ENCODE data around the gene KRT9.
"Not testable (repeated sequence)": the region's sequence is repeated elsewhere in the genome, so short reads cannot be mapped to it uniquely, and the experiment has no call there.

Gene KRT9

DNA sequence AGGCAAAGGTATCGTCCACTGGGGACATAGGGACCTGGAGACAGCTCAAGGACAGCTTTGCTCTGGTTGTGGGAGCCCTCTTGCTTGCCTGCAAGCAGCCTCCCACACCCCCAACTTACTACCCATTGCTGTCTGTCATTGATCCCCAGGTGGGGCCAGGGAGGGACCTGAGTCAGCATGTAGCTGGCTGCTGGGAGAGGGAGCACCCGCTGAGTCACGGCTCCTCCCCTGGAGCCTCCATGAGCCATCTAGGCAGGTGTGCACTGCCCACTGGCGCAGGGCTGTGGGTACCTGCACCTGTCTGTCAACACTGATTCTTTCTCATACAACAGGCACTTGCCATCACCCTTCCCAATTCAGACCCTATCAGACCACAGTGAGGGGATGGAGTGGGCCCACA lies 4.9 kb upstream of the KRT9 start:
- H3K27ac ChIP-seq (ENCODE audit: insufficient read depth, low read length, poor library complexity, severe bottlenecking); DNase-seq: not testable (repeated sequence)
- H3K27me3 ChIP-seq (replicated peaks; ENCODE audit: control insufficient read depth, insufficient read depth, low read length, poor library complexity, severe bottlenecking): peaks cover 14% of the 10 kb centered on the region

DNA sequence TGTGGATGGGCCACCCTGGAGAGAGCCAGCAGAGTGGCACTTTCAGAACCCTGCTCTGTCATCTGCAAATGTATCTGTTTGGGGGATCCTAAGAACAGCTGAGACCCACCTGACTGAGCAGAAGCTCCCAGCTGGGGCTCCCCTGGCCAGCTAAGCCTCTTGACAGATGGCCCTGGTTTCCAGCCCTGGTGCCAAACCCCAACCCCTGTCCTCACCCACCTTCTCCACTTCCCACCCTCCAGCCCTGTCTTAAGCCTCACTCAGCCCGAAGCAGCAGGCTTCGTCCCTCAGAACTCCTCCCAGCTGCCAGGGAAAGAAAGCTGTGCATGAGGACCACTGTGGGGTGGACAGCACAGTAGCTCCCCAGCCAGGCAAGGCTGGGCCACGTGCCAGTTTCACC lies 3.5 kb upstream of the KRT9 start:
- Histone ChIP-seq H3K9me3 (ENCODE audit: control insufficient read depth, low read length) (no peaks in the 10 kb centered on the region), H3K4me3 (ENCODE audit: insufficient read depth, low read depth, low read length, poor library complexity, severe bottlenecking) (no peak overlapping the region), H3K27ac (ENCODE audit: insufficient read depth, low read length, poor library complexity, severe bottlenecking) (no peak overlapping the region), H3K27me3 (replicated peaks; ENCODE audit: control insufficient read depth, insufficient read depth, low read length, poor library complexity, severe bottlenecking) (peaks cover 14% of the 10 kb centered on the region), H3K36me3 (ENCODE audit: control insufficient read depth, insufficient read depth, low read length) (no peaks in the 10 kb centered on the region), H3K4me1 (ENCODE audit: control insufficient read depth, insufficient read depth, low read length, poor library complexity, severe bottlenecking) (peaks cover 5% of the 10 kb centered on the region)
- no peak for DNase-seq

More for the DNA sequence above, 4.9 kb upstream of the KRT9 start:
- not testable (repeated sequence) for H3K36me3 ChIP-seq (ENCODE audit: control insufficient read depth, insufficient read depth, low read length); H3K4me3 ChIP-seq (ENCODE audit: insufficient read depth, low read depth, low read length, poor library complexity, severe bottlenecking); H3K4me1 ChIP-seq (ENCODE audit: control insufficient read depth, insufficient read depth, low read length, poor library complexity, severe bottlenecking); H3K9me3 ChIP-seq (ENCODE audit: control insufficient read depth, low read length)

DNA sequence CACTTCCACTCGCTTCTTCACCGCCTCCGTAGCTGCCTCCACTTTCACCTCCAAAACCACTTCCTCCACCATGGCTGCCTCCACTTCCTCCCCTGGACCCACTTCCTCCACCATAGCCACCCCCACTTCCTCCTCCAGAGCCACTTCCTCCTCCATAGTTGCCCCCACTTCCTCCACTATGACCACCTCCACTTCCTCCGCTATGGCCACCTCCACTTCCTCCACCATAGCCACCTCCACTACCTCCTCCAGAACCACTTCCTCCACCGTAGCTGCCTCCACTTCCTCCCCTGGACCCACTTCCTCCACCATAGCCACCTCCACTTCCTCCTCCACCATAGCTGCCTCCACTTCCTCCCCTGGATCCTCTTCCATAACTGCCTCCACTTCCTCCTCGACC lies 4.5 kb downstream of the KRT9 start:
- peak in 1 of 3 donors; percentile 5 for DNase-seq
- no peaks in the 10 kb centered on the region for H3K36me3 ChIP-seq (ENCODE audit: control insufficient read depth, insufficient read depth, low read length)
- H3K27me3 ChIP-seq (replicated peaks; ENCODE audit: control insufficient read depth, insufficient read depth, low read length, poor library complexity, severe bottlenecking): no peaks in the 10 kb centered on the region
- no peak overlapping the region for H3K4me3 ChIP-seq (ENCODE audit: insufficient read depth, low read depth, low read length, poor library complexity, severe bottlenecking)
- H3K27ac ChIP-seq (ENCODE audit: insufficient read depth, low read length, poor library complexity, severe bottlenecking): no peak overlapping the region
- no peaks in the 10 kb centered on the region for H3K9me3 ChIP-seq (ENCODE audit: control insufficient read depth, low read length)
- H3K4me1 ChIP-seq (ENCODE audit: control insufficient read depth, insufficient read depth, low read length, poor library complexity, severe bottlenecking): no peaks in the 10 kb centered on the region

DNA sequence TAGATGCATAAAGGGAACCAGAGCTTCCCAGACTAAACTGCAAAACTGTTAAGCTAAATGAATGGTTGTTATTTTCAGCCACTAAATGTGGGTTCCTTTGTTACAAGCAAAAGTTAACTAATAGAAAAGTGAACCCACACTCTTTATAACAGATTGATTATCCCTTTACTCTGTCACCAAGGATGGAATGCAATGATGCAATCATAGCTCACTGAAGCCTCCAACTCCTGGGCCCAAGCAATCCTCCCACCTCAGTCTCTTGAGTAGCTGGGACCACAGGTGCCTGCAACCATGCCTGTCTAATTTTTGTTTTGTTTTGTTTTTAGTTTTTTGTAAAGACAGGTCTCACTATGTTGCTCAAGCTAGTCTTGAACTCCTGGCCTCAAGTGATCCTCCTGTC lies 6.5 kb downstream of the KRT9 start:
- Histone ChIP-seq H3K4me1 (ENCODE audit: control insufficient read depth, insufficient read depth, low read length, poor library complexity, severe bottlenecking) (no peaks in the 10 kb centered on the region), H3K27me3 (replicated peaks; ENCODE audit: control insufficient read depth, insufficient read depth, low read length, poor library complexity, severe bottlenecking) (no peaks in the 10 kb centered on the region), H3K4me3 (ENCODE audit: insufficient read depth, low read depth, low read length, poor library complexity, severe bottlenecking) (no peak overlapping the region), H3K36me3 (ENCODE audit: control insufficient read depth, insufficient read depth, low read length) (no peaks in the 10 kb centered on the region), H3K9me3 (ENCODE audit: control insufficient read depth, low read length) (no peaks in the 10 kb centered on the region), H3K27ac (ENCODE audit: insufficient read depth, low read length, poor library complexity, severe bottlenecking) (no peak overlapping the region)
- no peak for DNase-seq

DNA sequence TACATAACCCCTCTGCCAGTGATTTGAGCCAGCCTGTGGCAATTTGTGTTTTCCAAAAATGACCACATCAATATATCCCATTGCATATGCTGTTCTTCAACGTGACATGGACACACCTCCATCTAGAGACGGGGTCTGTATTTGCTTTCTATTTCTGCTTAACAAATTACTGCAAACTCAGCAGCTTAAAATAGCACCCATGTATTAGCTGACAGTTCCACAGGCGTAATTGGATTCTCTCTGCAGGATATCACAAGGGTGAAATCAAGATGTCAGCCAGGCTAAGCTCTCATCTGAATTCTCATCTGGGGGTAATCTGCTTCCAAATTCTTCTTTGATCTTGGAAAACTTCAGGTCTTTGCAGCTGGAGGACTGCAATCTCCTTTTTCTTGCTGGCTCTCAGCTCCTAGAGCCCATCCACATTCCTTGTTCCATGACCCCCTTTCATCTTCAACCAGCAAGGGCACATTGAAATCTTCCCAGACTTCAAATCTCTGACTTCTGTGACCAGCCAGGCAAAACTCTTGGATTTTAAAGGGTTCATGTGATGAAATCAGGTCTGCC lies 8.2 kb downstream of the KRT9 start:
- no peaks in the 10 kb centered on the region for H3K9me3 ChIP-seq (ENCODE audit: control insufficient read depth, low read length)
- H3K4me3 ChIP-seq (ENCODE audit: insufficient read depth, low read depth, low read length, poor library complexity, severe bottlenecking): no peak overlapping the region
- no peaks in the 10 kb centered on the region for H3K36me3 ChIP-seq (ENCODE audit: control insufficient read depth, insufficient read depth, low read length)
- H3K27ac ChIP-seq (ENCODE audit: insufficient read depth, low read length, poor library complexity, severe bottlenecking): no peak overlapping the region
- no peak for DNase-seq
- no peaks in the 10 kb centered on the region for H3K27me3 ChIP-seq (replicated peaks; ENCODE audit: control insufficient read depth, insufficient read depth, low read length, poor library complexity, severe bottlenecking)
- H3K4me1 ChIP-seq (ENCODE audit: control insufficient read depth, insufficient read depth, low read length, poor library complexity, severe bottlenecking): no peaks in the 10 kb centered on the region

DNA sequence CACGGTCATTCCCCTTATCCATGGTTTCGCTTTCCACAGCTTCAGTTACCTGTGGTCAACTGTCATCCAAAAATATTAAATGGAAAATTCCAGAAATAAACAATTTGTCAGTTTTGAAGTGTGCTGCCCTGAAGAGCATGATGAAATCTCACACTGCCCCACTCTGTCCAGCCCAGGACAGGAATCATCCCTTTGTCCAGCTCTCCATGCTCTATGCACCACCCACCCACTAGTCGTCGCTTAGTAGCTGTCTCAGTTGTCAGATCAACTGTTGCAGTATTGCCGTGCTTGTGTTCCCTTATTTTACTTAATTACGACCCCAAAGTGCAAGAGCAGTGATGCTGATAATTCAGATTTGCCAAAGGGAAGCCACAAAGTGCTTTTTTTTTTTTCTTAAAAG lies 10.3 kb downstream of the KRT9 start:
- Histone ChIP-seq H3K36me3 (ENCODE audit: control insufficient read depth, insufficient read depth, low read length) (no peaks in the 10 kb centered on the region), H3K27ac (ENCODE audit: insufficient read depth, low read length, poor library complexity, severe bottlenecking) (no peak overlapping the region), H3K4me1 (ENCODE audit: control insufficient read depth, insufficient read depth, low read length, poor library complexity, severe bottlenecking) (no peaks in the 10 kb centered on the region), H3K4me3 (ENCODE audit: insufficient read depth, low read depth, low read length, poor library complexity, severe bottlenecking) (no peak overlapping the region), H3K27me3 (replicated peaks; ENCODE audit: control insufficient read depth, insufficient read depth, low read length, poor library complexity, severe bottlenecking) (no peaks in the 10 kb centered on the region), H3K9me3 (ENCODE audit: control insufficient read depth, low read length) (no peaks in the 10 kb centered on the region)
- no peak for DNase-seq

DNA sequence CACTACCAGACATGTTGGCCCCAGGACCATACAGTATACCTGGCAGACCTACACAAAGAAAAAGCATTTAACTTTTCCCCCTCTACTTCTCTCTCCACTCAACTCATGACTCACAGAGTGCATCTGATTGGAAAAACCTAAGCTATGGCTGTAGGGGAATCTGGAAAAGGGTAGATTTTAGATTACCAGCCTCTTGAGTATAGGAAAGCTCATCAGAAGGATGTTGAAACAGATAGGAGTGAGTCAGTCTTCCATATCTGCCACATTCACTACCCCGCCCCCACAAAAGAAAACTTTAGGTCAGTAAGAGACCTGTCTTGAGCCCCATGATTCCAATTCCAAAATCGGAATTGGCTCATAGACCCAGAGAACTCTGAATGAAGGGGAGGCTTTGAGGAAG lies 12.3 kb downstream of the KRT9 start:
- no peak overlapping the region for H3K27ac ChIP-seq (ENCODE audit: insufficient read depth, low read length, poor library complexity, severe bottlenecking)
- H3K4me3 ChIP-seq (ENCODE audit: insufficient read depth, low read depth, low read length, poor library complexity, severe bottlenecking): no peak overlapping the region
- peaks cover 5% of the 10 kb centered on the region for H3K27me3 ChIP-seq (replicated peaks; ENCODE audit: control insufficient read depth, insufficient read depth, low read length, poor library complexity, severe bottlenecking)
- no peaks in the 10 kb centered on the region for H3K36me3 ChIP-seq (ENCODE audit: control insufficient read depth, insufficient read depth, low read length)
- no peaks in the 10 kb centered on the region for H3K9me3 ChIP-seq (ENCODE audit: control insufficient read depth, low read length)
- no peaks in the 10 kb centered on the region for H3K4me1 ChIP-seq (ENCODE audit: control insufficient read depth, insufficient read depth, low read length, poor library complexity, severe bottlenecking)
- no peak for DNase-seq

DNA sequence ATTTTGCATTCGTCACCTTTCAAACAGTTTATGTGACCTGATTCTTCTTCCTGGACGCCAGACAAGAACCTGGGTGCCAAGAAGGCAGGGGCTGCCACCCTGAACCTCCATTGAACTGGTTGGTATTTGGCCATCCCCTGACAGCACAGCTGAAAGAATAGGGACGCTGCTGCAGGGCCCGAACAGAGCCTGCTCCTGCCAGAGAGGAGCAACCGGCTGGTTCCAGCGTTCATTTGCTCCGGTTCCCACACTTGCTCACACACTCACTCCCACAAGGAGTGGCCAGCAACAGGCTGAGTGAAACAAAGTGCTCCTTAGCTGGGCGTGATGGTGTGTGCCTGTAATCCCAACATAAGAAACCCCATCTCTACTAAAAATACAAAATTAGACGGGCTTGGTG lies 14.9 kb downstream of the KRT9 start:
- H3K4me3 ChIP-seq (ENCODE audit: insufficient read depth, low read depth, low read length, poor library complexity, severe bottlenecking): no peak overlapping the region
- no peaks in the 10 kb centered on the region for H3K36me3 ChIP-seq (ENCODE audit: control insufficient read depth, insufficient read depth, low read length)
- H3K4me1 ChIP-seq (ENCODE audit: control insufficient read depth, insufficient read depth, low read length, poor library complexity, severe bottlenecking): no peaks in the 10 kb centered on the region
- H3K27ac ChIP-seq (ENCODE audit: insufficient read depth, low read length, poor library complexity, severe bottlenecking): no peak overlapping the region
- DNase-seq: no peak
- H3K27me3 ChIP-seq (replicated peaks; ENCODE audit: control insufficient read depth, insufficient read depth, low read length, poor library complexity, severe bottlenecking): peaks cover 5% of the 10 kb centered on the region
- H3K9me3 ChIP-seq (ENCODE audit: control insufficient read depth, low read length): no peaks in the 10 kb centered on the region

DNA sequence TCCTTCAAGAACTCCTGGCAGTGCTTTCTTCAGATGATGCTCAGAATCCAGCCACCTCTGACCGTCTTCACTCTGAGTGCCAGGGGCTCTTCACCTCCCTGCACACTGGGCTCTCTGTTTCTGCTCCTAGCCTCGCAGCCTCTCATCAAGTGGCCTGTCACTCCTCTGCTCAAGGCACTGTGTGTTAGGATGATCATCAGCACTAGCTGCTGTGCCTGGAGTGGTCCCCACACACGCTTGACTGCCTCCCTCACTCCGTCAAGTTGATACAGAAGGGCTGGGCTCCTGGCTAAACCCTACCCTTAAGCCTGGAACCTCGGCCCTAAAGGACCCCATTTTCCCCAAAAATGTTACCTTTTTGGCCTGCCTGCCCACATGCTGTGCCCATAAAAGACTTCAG lies 15.6 kb downstream of the KRT9 start:
- Histone ChIP-seq H3K4me3 (ENCODE audit: insufficient read depth, low read depth, low read length, poor library complexity, severe bottlenecking) (no peak overlapping the region), H3K27me3 (replicated peaks; ENCODE audit: control insufficient read depth, insufficient read depth, low read length, poor library complexity, severe bottlenecking) (peaks cover 5% of the 10 kb centered on the region), H3K4me1 (ENCODE audit: control insufficient read depth, insufficient read depth, low read length, poor library complexity, severe bottlenecking) (no peaks in the 10 kb centered on the region), H3K9me3 (ENCODE audit: control insufficient read depth, low read length) (no peaks in the 10 kb centered on the region), H3K27ac (ENCODE audit: insufficient read depth, low read length, poor library complexity, severe bottlenecking) (no peak overlapping the region), H3K36me3 (ENCODE audit: control insufficient read depth, insufficient read depth, low read length) (no peaks in the 10 kb centered on the region)
- no peak for DNase-seq

DNA sequence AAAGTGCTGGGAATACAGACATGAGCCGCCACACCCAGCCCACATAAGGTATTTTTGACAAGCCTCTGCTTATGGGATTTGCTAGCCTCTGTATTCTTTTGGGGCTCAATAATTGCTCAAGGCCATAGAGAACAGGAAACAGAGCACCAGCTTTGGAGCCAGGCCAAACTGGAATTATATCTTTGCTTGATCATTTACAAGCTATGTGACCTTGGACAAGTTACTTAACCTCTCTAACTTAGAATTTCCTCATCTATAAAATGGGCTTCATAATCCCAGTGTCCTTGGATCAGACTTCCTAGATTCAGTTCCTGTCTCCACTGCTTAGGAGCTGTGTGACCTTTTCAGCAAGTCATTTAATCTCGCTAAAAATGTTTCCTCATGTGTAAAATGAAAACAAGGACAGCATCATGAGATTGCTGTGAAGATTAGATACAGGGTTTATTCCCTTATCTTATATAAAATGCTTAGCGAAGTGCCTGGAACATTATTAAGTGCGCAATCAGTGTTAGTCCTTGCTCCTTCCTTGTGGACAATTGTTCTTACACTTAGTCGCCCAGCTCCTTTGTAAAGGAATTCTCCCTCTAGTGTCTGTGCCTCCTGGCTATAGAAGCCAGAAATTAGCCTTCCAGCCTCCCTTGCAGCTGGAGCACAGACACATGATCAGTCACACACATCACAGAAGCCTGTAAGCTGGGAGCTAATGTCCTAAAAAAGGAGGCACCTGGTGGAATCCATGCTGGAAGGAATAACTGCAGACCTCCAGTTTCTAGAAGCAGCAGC lies 16.6 kb downstream of the KRT9 start:
- Histone ChIP-seq H3K27me3 (replicated peaks; ENCODE audit: control insufficient read depth, insufficient read depth, low read length, poor library complexity, severe bottlenecking) (peaks cover 5% of the 10 kb centered on the region), H3K9me3 (ENCODE audit: control insufficient read depth, low read length) (no peaks in the 10 kb centered on the region), H3K27ac (ENCODE audit: insufficient read depth, low read length, poor library complexity, severe bottlenecking) (no peak overlapping the region), H3K4me1 (ENCODE audit: control insufficient read depth, insufficient read depth, low read length, poor library complexity, severe bottlenecking) (no peaks in the 10 kb centered on the region), H3K36me3 (ENCODE audit: control insufficient read depth, insufficient read depth, low read length) (no peaks in the 10 kb centered on the region), H3K4me3 (ENCODE audit: insufficient read depth, low read depth, low read length, poor library complexity, severe bottlenecking) (no peak overlapping the region)
- DNase-seq: no peak
